ENCODE results near the gene ZBBX.

The ZBBX gene

DNA sequence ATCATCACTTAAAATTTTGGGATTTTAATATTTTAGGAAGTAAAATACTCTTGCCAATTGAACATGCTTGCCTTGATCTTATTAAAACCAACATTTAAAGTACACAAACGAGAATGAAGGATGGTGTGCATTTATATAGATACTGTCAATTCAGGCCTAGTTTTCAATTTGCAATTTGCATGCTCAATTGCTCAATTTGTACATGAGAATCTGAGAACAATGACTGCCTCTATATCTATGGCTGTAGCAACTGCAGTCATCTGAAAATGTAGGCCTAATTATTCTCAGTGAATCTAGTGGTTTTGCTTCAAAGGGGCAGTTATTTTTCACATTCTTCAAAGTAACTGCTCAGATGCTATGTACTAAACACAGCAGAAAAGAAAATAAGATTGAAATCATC is 18.8 kb downstream of the ZBBX start:
- Histone ChIP-seq H3K27me3 (ENCODE audit: insufficient read depth, poor library complexity, severe bottlenecking) (no peaks in the 10 kb centered on the region), H3K4me3 (replicated peaks; ENCODE audit: insufficient read depth, low read length) (no peak overlapping the region), H3K27ac (replicated peaks) (no peak overlapping the region)
- no peak for DNase-seq (ENCODE audit: low read depth in 1 of 2, low spot score in 1 of 2)
- TF ChIP-seq GABPA (IDR thresholded peaks at IDR 0.05; ENCODE audit: low read depth) (no peak), SPI1 (IDR thresholded peaks at IDR 0.05; ENCODE audit: borderline replicate concordance, low read depth) (no peak), POLR2AphosphoS5 (IDR thresholded peaks at IDR 0.05; ENCODE audit: low read depth) (no peak), CTCF (IDR thresholded peaks at IDR 0.05; ENCODE audit: insufficient read depth, low read length) (no peak)

DNA sequence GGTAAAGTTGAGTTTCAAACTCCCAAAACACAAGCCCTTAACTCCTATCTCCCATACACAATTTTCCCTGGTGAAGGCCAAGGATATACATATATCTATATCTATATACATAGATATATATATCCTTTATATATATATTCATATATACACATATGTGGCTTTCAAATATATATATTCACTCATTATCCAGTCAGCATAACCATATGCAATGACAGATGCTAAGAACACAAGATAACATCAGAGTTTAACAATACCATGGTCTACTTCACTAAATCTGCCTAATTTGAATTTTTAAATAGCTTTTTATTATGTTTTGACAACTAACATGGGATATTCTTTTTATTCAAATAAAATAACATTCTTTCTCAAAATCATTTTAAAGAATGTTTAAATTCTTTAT is 24.7 kb downstream of the ZBBX start:
- no peak for DNase-seq (ENCODE audit: low read depth in 1 of 2, low spot score in 1 of 2)
- H3K4me3 ChIP-seq (replicated peaks; ENCODE audit: insufficient read depth, low read length) = no peak overlapping the region
- no peak overlapping the region for H3K27ac ChIP-seq (replicated peaks)
- TF ChIP-seq REST (IDR thresholded peaks at IDR 0.05; ENCODE audit: insufficient replicate concordance, low read depth) (no peak), POLR2AphosphoS5 (IDR thresholded peaks at IDR 0.05; ENCODE audit: low read depth) (no peak), GABPA (IDR thresholded peaks at IDR 0.05; ENCODE audit: low read depth) (no peak), CTCF (IDR thresholded peaks at IDR 0.05; ENCODE audit: insufficient read depth, low read length) (no peak), SPI1 (IDR thresholded peaks at IDR 0.05; ENCODE audit: borderline replicate concordance, low read depth) (no peak)
- H3K27me3 ChIP-seq (ENCODE audit: insufficient read depth, poor library complexity, severe bottlenecking) = no peaks in the 10 kb centered on the region

GRCh38 chr3:167354751-167355150 is 25.3 kb downstream of the ZBBX start:
- TF ChIP-seq REST (IDR thresholded peaks at IDR 0.05; ENCODE audit: insufficient replicate concordance, low read depth) = no peak
- no peak for TF ChIP-seq POLR2AphosphoS5 (IDR thresholded peaks at IDR 0.05; ENCODE audit: low read depth)
- no peak for TF ChIP-seq GABPA (IDR thresholded peaks at IDR 0.05; ENCODE audit: low read depth)
- TF ChIP-seq SPI1 (IDR thresholded peaks at IDR 0.05; ENCODE audit: borderline replicate concordance, low read depth) = no peak
- TF ChIP-seq CTCF (IDR thresholded peaks at IDR 0.05; ENCODE audit: insufficient read depth, low read length) = no peak
- Histone ChIP-seq H3K27me3 (ENCODE audit: insufficient read depth, poor library complexity, severe bottlenecking) (no peaks in the 10 kb centered on the region), H3K4me3 (replicated peaks; ENCODE audit: insufficient read depth, low read length) (no peak overlapping the region), H3K27ac (replicated peaks) (no peak overlapping the region)
- DNase-seq (ENCODE audit: low read depth in 1 of 2, low spot score in 1 of 2) = no peak

DNA sequence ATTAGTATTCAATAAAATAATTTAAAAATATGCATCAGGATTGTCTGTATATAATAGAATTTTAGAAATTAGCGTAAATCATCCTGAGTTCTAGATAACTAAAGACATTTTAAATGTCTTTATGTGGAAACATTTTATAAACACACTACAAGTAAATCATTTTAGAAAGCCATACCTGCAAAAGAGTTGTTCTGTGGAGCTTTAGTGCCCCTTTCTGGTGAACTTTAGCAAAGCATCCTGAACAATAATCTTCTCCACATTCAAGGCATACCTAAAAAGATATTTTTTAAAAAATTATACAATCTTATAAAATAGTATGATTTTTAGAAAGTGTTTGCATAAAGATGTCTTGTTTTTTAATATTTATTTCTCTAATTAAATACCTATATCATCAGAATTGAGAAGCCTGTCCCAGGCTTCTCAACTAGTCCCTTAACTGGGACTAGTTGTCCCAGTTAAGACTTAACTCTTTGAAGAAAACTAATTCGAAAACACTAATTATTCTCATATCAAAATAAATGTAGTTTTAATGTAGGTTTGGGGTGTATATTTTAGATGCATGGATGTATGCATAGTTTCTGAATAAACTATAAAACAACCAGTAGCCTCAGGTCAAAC is 29.7 kb downstream of the ZBBX start:
- TF ChIP-seq SPI1 (IDR thresholded peaks at IDR 0.05; ENCODE audit: borderline replicate concordance, low read depth) (no peak), POLR2AphosphoS5 (IDR thresholded peaks at IDR 0.05; ENCODE audit: low read depth) (no peak), GABPA (IDR thresholded peaks at IDR 0.05; ENCODE audit: low read depth) (no peak), CTCF (IDR thresholded peaks at IDR 0.05; ENCODE audit: insufficient read depth, low read length) (peak; percentile 34)
- no peaks in the 10 kb centered on the region for H3K27me3 ChIP-seq (ENCODE audit: insufficient read depth, poor library complexity, severe bottlenecking)
- H3K27ac ChIP-seq (replicated peaks) = no peak overlapping the region
- H3K4me3 ChIP-seq (replicated peaks; ENCODE audit: insufficient read depth, low read length) = no peak overlapping the region
- peak in 1 of 2 experiments; percentile 32 for DNase-seq (ENCODE audit: low read depth in 1 of 2, low spot score in 1 of 2)

Measured in HL-60 (cell line).